Smooth muscle cell (in vitro differentiated cells): ENCODE measurements around the gene SNAPC5. TPM values are rescaled to one million over a fixed set of nuclear protein-coding genes. Genes with fewer than 3 reads are reported as not detected.

Source experiments
- DNase-seq: peaks from one replicate; lab custom pipeline; 2025; ENCODE audit not compliant: unreplicated experiment; lab: John Stamatoyannopoulos, UW
- H2AFZ ChIP-seq: fragments of 200-600 bp; sonication (generic); 2 replicates; pipeline ENCODE4 v1.6.0; 2016; ENCODE audit warnings: antibody characterized with exemption, low read depth, mild to moderate bottlenecking
- H3F3A ChIP-seq: fragments of 200-600 bp; sonication (generic); 2 replicates; pipeline ENCODE4 v1.6.0; 2017; ENCODE audit warnings: antibody characterized with exemption, low read depth
- H3K27ac ChIP-seq: fragments of 200-600 bp; sonication (generic); 2 replicates; pipeline ENCODE4 v1.5.1; 2016; ENCODE audit warnings: low read depth, mild to moderate bottlenecking
- H3K27me3 ChIP-seq: fragments of 200-600 bp; sonication (generic); 2 replicates; pipeline ENCODE4 v1.6.1; 2016; ENCODE audit warnings: low read depth, mild to moderate bottlenecking
- H3K36me3 ChIP-seq: fragments of 200-600 bp; sonication (generic); 2 replicates; pipeline ENCODE4 v1.5.1; 2016; ENCODE audit warnings: low read depth
- H3K4me1 ChIP-seq: fragments of 200-600 bp; sonication (generic); 2 replicates; pipeline ENCODE4 v1.5.1; 2016; ENCODE audit warnings: low read depth
- H3K4me2 ChIP-seq: fragments of 200-600 bp; sonication (generic); 2 replicates; pipeline ENCODE4 v1.6.0; 2016; ENCODE audit warnings: mild to moderate bottlenecking
- H3K4me3 ChIP-seq: fragments of 200-600 bp; sonication (generic); 2 replicates; pipeline ENCODE4 v1.5.1; 2016; ENCODE audit warnings: mild to moderate bottlenecking
- H3K79me2 ChIP-seq: fragments of 200-600 bp; sonication (generic); 2 replicates; pipeline ENCODE4 v1.6.0; 2016; ENCODE audit warnings: low read depth, mild to moderate bottlenecking
- H3K9ac ChIP-seq: fragments of 200-600 bp; sonication (generic); 2 replicates; pipeline ENCODE4 v1.6.0; 2016; ENCODE audit warnings: low read depth
- H3K9me3 ChIP-seq: fragments of 200-600 bp; sonication (generic); replicated peaks from 2 replicates; pipeline ENCODE4 v1.5.1; 2016; ENCODE audit warnings: low read depth
- H4K20me1 ChIP-seq: fragments of 200-600 bp; sonication (generic); 2 replicates; pipeline ENCODE4 v1.6.0; 2016; ENCODE audit warnings: low read depth
- CTCF ChIP-seq: fragments of 200-600 bp; sonication (generic); IDR thresholded peaks from 2 replicates; pipeline ENCODE4 v1.5.1; 2017; ENCODE audit warnings: borderline replicate concordance, mild to moderate bottlenecking, antibody characterized with exemption; ENCODE audit not compliant: insufficient read depth, poor library complexity, severe bottlenecking
- WGBS: methylation state at CpG from one replicate; pipeline ENCODE4 v1.1.7; 2016; ENCODE audit warnings: low lambda C conversion rate; 5-methylcytosine and 5-hydroxymethylcytosine counted together
- polyA plus RNA-seq: library from polyadenylated mRNA; unstranded; fragments of >200 nt; fragmentation: Nextera tagmentation; extraction: Ambion mirVana; gene quantifications from 2 replicates; pipeline ENCODE4 v1.2.1, GENCODE V29; 2016
- total RNA-seq: library from RNA; depleted of rRNA; stranded (reverse); fragments of >200 nt; gene quantifications from 2 replicates; pipeline ENCODE4 v1.2.3, GENCODE V29; 2014

Gene SNAPC5
- total and polyA plus RNA-seq, 2 experiments from 2014 or later = 19.1 to 27.0 TPM

DNA sequence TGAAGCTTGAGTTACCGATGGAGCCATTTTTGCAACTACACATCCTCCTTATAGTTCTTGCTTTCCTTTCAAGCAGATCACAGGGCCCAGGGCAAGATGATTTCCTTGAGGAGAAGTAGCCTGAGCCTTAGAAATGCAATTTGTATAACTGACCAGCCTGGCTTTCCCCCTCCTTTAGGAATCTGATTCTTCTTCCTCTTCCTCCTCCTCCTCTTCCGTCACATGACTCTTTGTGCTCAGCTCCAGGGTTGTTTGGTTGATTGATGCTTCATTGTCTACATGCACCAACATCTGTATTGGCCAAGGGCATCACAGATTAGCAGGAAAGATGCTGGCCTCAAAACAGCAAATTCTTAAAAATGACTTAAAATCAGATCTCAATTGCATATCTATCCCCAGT lies 3.3 kb downstream of the SNAPC5 start:
- peaks cover 14% of the 10 kb centered on the region for H3F3A ChIP-seq
- H3K27me3 ChIP-seq = no peaks in the 10 kb centered on the region
- TF ChIP-seq CTCF = no peak
- no peak overlapping the region for H3K4me2 ChIP-seq
- no peak overlapping the region for H2AFZ ChIP-seq
- no peak overlapping the region for H3K4me3 ChIP-seq
- no peak overlapping the region for H3K9ac ChIP-seq
- H3K79me2 ChIP-seq = peaks cover 17% of the 10 kb centered on the region
- no peaks in the 10 kb centered on the region for H3K9me3 ChIP-seq
- peaks cover 7% of the 10 kb centered on the region for H3K36me3 ChIP-seq
- H3K27ac ChIP-seq = no peak overlapping the region
- H3K4me1 ChIP-seq = no peaks in the 10 kb centered on the region
- DNase-seq = no peak
- 96% methylated on average over 2 of the region's 2 CpGs for WGBS
- H4K20me1 ChIP-seq = peaks cover 12% of the 10 kb centered on the region

- no peak for TF ChIP-seq CTCF
- 98% methylated on average over 3 of the region's 3 CpGs for whole genome bisulfite sequencing
- H3F3A ChIP-seq = no peaks in the 10 kb centered on the region
- H3K27me3 ChIP-seq = no peaks in the 10 kb centered on the region
- H3K4me3 ChIP-seq = no peak overlapping the region
- no peak overlapping the region for H3K4me2 ChIP-seq
- H3K36me3 ChIP-seq = peaks cover 3% of the 10 kb centered on the region
- DNase-seq = no peak
- H3K79me2 ChIP-seq = peaks cover 12% of the 10 kb centered on the region
- no peak overlapping the region for H2AFZ ChIP-seq
- H4K20me1 ChIP-seq = no peaks in the 10 kb centered on the region
- H3K4me1 ChIP-seq = no peaks in the 10 kb centered on the region
- H3K27ac ChIP-seq = no peak overlapping the region
- H3K9ac ChIP-seq = no peak overlapping the region
- no peaks in the 10 kb centered on the region for H3K9me3 ChIP-seq
Observed at GRCh38 chr15:66491846-66492245, 5.7 kb downstream of the SNAPC5 start.

- H3K9me3 ChIP-seq = no peaks in the 10 kb centered on the region
- H3F3A ChIP-seq = no peaks in the 10 kb centered on the region
- H3K4me3 ChIP-seq = no peak overlapping the region
- no peaks in the 10 kb centered on the region for H3K79me2 ChIP-seq
- no peaks in the 10 kb centered on the region for H3K4me1 ChIP-seq
- no peaks in the 10 kb centered on the region for H3K27me3 ChIP-seq
- WGBS = 93% methylated on average over 6 of the region's 6 CpGs
- H3K27ac ChIP-seq = no peak overlapping the region
- DNase-seq = no peak
- no peak for TF ChIP-seq CTCF
- peaks cover 19% of the 10 kb centered on the region for H4K20me1 ChIP-seq
- H3K9ac ChIP-seq = no peak overlapping the region
- H3K4me2 ChIP-seq = no peak overlapping the region
- no peak overlapping the region for H2AFZ ChIP-seq
- H3K36me3 ChIP-seq = peaks cover 13% of the 10 kb centered on the region
Observed at GRCh38 chr15:66489179-66489791, 8.3 kb downstream of the SNAPC5 start.

GRCh38 chr15:66488525-66488924 lies 9.0 kb downstream of the SNAPC5 start:
- H3K4me1 ChIP-seq = no peaks in the 10 kb centered on the region
- WGBS = 98% methylated on average over 5 of the region's 5 CpGs
- no peaks in the 10 kb centered on the region for H3K27me3 ChIP-seq
- peaks cover 13% of the 10 kb centered on the region for H3K36me3 ChIP-seq
- H3K79me2 ChIP-seq = no peaks in the 10 kb centered on the region
- no peak for DNase-seq
- H3K9me3 ChIP-seq = no peaks in the 10 kb centered on the region
- H4K20me1 ChIP-seq = peaks cover 27% of the 10 kb centered on the region
- no peak overlapping the region for H3K9ac ChIP-seq
- TF ChIP-seq CTCF = no peak
- no peak overlapping the region for H3K27ac ChIP-seq
- no peak overlapping the region for H3K4me3 ChIP-seq
- H3K4me2 ChIP-seq = no peak overlapping the region
- H3F3A ChIP-seq = no peaks in the 10 kb centered on the region
- no peak overlapping the region for H2AFZ ChIP-seq
